Measurements from ENCODE around the gene FBXO21.
"Not testable (repeated sequence)": the region's sequence is repeated elsewhere in the genome, so short reads cannot be mapped to it uniquely, and the experiment has no call there.

FBXO21 gene

GRCh38 chr12:117182866-117183265, 7.4 kb downstream of the FBXO21 start:
- peaks cover 6% of the 10 kb centered on the region; the same call in 1 of the 2 replicates for H3K79me2 ChIP-seq (ENCODE audit: low read length)
- no peak overlapping the region for H3K4me3 ChIP-seq (ENCODE audit: low read length)
- no peaks in the 10 kb centered on the region; the same call in 1 of the 2 replicates for H3K36me3 ChIP-seq (replicated peaks; ENCODE audit: insufficient read depth, low read length)

GRCh38 chr12:117181468-117181843, 8.8 kb downstream of the FBXO21 start:
- H4K20me1 ChIP-seq (ENCODE audit: insufficient read depth, low read length); H3K36me3 ChIP-seq (replicated peaks; ENCODE audit: insufficient read depth, low read length); H2AFZ ChIP-seq (ENCODE audit: low read length): not testable (repeated sequence)

More at GRCh38 chr12:117182866-117183265, 7.4 kb downstream of the FBXO21 start:
- H3K27ac ChIP-seq (ENCODE audit: low read length), result no peak overlapping the region
- no peaks in the 10 kb centered on the region for H3K27me3 ChIP-seq (replicated peaks; ENCODE audit: insufficient read depth, low read length)
- no peak overlapping the region for H2AFZ ChIP-seq (ENCODE audit: low read length)
- no peaks in the 10 kb centered on the region for H3K9me2 ChIP-seq (replicated peaks; ENCODE audit: insufficient read depth, low read length)
- no peak overlapping the region for H3K9ac ChIP-seq (ENCODE audit: low read length)
- H4K20me1 ChIP-seq (ENCODE audit: insufficient read depth, low read length), result no peaks in the 10 kb centered on the region
- H3K4me1 ChIP-seq (ENCODE audit: low read length), result no peaks in the 10 kb centered on the region
- H3F3A ChIP-seq (ENCODE audit: insufficient read depth, low read length), result no peaks in the 10 kb centered on the region
- no peaks in the 10 kb centered on the region for H3K9me3 ChIP-seq (replicated peaks; ENCODE audit: insufficient read depth, low read length)
- no peak overlapping the region for H3K4me2 ChIP-seq (ENCODE audit: low read depth, low read length)
- TF ChIP-seq EZH2 (optimal IDR thresholded peaks at IDR 0.05; ENCODE audit: low read depth, low read length) (no peak), CTCF (IDR thresholded peaks at IDR 0.05; ENCODE audit: low read length) (no peak), EZH2phosphoT487 (IDR thresholded peaks at IDR 0.05; ENCODE audit: low read length) (no peak)
- DNase-seq, result no peak

GRCh38 chr12:117180758-117181467, 9.4 kb downstream of the FBXO21 start:
- no peaks in the 10 kb centered on the region for H3K9me3 ChIP-seq (replicated peaks; ENCODE audit: insufficient read depth, low read length)
- H3K27me3 ChIP-seq (replicated peaks; ENCODE audit: insufficient read depth, low read length), result no peaks in the 10 kb centered on the region
- no peak overlapping the region for H3K4me2 ChIP-seq (ENCODE audit: low read depth, low read length)
- no peak overlapping the region for H2AFZ ChIP-seq (ENCODE audit: low read length)
- no peaks in the 10 kb centered on the region for H4K20me1 ChIP-seq (ENCODE audit: insufficient read depth, low read length)
- no peak overlapping the region for H3K4me3 ChIP-seq (ENCODE audit: low read length)
- TF ChIP-seq CTCF (IDR thresholded peaks at IDR 0.05; ENCODE audit: low read length) (no peak), EZH2phosphoT487 (IDR thresholded peaks at IDR 0.05; ENCODE audit: low read length) (no peak), EZH2 (optimal IDR thresholded peaks at IDR 0.05; ENCODE audit: low read depth, low read length) (no peak)
- no peak overlapping the region for H3K27ac ChIP-seq (ENCODE audit: low read length)
- no peak for DNase-seq
- H3K79me2 ChIP-seq (ENCODE audit: low read length), result no peaks in the 10 kb centered on the region
- no peaks in the 10 kb centered on the region for H3K9me2 ChIP-seq (replicated peaks; ENCODE audit: insufficient read depth, low read length)
- no peaks in the 10 kb centered on the region for H3K36me3 ChIP-seq (replicated peaks; ENCODE audit: insufficient read depth, low read length)
- no peaks in the 10 kb centered on the region for H3F3A ChIP-seq (ENCODE audit: insufficient read depth, low read length)
- H3K9ac ChIP-seq (ENCODE audit: low read length), result no peak overlapping the region
- 0 out of 2 replicates have a peak, but pooled peaks cover 5% of the 10 kb centered on the region for H3K4me1 ChIP-seq (ENCODE audit: low read length)

More at GRCh38 chr12:117181468-117181843, 8.8 kb downstream of the FBXO21 start:
- H3K9me3 ChIP-seq (replicated peaks; ENCODE audit: insufficient read depth, low read length); DNase-seq; H3K4me2 ChIP-seq (ENCODE audit: low read depth, low read length); H3K9me2 ChIP-seq (replicated peaks; ENCODE audit: insufficient read depth, low read length); H3K27ac ChIP-seq (ENCODE audit: low read length); H3K79me2 ChIP-seq (ENCODE audit: low read length); H3F3A ChIP-seq (ENCODE audit: insufficient read depth, low read length); H3K9ac ChIP-seq (ENCODE audit: low read length); H3K4me1 ChIP-seq (ENCODE audit: low read length); H3K27me3 ChIP-seq (replicated peaks; ENCODE audit: insufficient read depth, low read length); H3K4me3 ChIP-seq (ENCODE audit: low read length): not testable (repeated sequence)

GRCh38 chr12:117178745-117179144, 11.5 kb downstream of the FBXO21 start:
- no peaks in the 10 kb centered on the region for H3K36me3 ChIP-seq (replicated peaks; ENCODE audit: insufficient read depth, low read length)
- H3K9me3 ChIP-seq (replicated peaks; ENCODE audit: insufficient read depth, low read length), result no peaks in the 10 kb centered on the region
- no peaks in the 10 kb centered on the region for H3F3A ChIP-seq (ENCODE audit: insufficient read depth, low read length)
- no peak for DNase-seq
- no peaks in the 10 kb centered on the region for H3K79me2 ChIP-seq (ENCODE audit: low read length)
- H3K27ac ChIP-seq (ENCODE audit: low read length), result no peak overlapping the region
- TF ChIP-seq EZH2phosphoT487 (IDR thresholded peaks at IDR 0.05; ENCODE audit: low read length) (no peak), EZH2 (optimal IDR thresholded peaks at IDR 0.05; ENCODE audit: low read depth, low read length) (no peak)
- H3K4me2 ChIP-seq (ENCODE audit: low read depth, low read length), result no peak overlapping the region
- no peaks in the 10 kb centered on the region for H4K20me1 ChIP-seq (ENCODE audit: insufficient read depth, low read length)
- H3K4me1 ChIP-seq (ENCODE audit: low read length), result 0 out of 2 replicates have a peak, but pooled peaks cover 6% of the 10 kb centered on the region
- H3K9me2 ChIP-seq (replicated peaks; ENCODE audit: insufficient read depth, low read length), result no peaks in the 10 kb centered on the region
- no peak overlapping the region for H3K9ac ChIP-seq (ENCODE audit: low read length)
- no peaks in the 10 kb centered on the region for H3K27me3 ChIP-seq (replicated peaks; ENCODE audit: insufficient read depth, low read length)
- no peak overlapping the region for H2AFZ ChIP-seq (ENCODE audit: low read length)
- no peak overlapping the region for H3K4me3 ChIP-seq (ENCODE audit: low read length)

Data from MM.1S (cell line).